Measurements from ENCODE around the gene ANKLE2. TPM values are rescaled to one million over a fixed set of nuclear protein-coding genes. Genes with fewer than 3 reads are reported as not detected.
A peak's percentile ranks its signal among the peaks of the same experiment; 100 is the strongest.

Gene ANKLE2
- total RNA-seq, 2 donors from 2014 or later = 163 to 193 TPM

DNA sequence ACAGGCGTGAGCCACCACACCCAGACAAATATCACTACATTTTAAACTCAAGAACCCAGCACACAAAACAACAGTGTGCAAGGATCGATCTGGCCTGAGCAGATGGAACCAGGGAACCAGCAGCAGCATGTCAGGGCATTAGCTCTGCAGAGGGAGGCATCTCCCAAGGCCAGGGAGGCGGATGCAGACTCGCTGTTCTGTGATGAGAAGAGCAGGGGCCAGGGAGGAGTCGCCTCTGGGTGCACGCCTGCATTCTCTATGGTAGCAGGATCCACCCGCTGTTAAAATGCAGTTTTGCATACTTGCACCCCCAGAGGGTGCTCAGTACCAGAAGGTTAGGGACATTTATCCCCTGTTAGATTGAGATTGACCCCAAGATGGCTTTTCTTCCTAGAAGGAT is 33.1 kb downstream of the ANKLE2 start:
- ATAC-seq = no peak
- Mint-ChIP-seq H3K27me3 (no peaks in the 10 kb centered on the region), H3K27ac (no peak overlapping the region), H3K36me3 (peaks cover 38% of the 10 kb centered on the region), H3K4me1 (ENCODE audit: low read depth in 2 of 2) (peaks cover 2 to 14% of the 10 kb centered on the region in 2 donors), H3K9me3 (no peaks in the 10 kb centered on the region), H3K4me3 (no peak overlapping the region)
- DNase-seq (ENCODE audit: low spot score) = no peak

GRCh38 chr12:132727091-132727794 is 34.4 kb downstream of the ANKLE2 start:
- Mint-ChIP-seq H3K4me3 (no peak overlapping the region), H3K4me1 (ENCODE audit: low read depth in 2 of 2) (peaks cover 6 to 14% of the 10 kb centered on the region in 2 donors), H3K27me3 (no peaks in the 10 kb centered on the region), H3K36me3 (peaks cover 25% of the 10 kb centered on the region), H3K27ac (no peak overlapping the region), H3K9me3 (no peaks in the 10 kb centered on the region)
- ATAC-seq (peak in 1 of 2 donors; percentile 26), DNase-seq (ENCODE audit: low spot score) (no peak)

DNA sequence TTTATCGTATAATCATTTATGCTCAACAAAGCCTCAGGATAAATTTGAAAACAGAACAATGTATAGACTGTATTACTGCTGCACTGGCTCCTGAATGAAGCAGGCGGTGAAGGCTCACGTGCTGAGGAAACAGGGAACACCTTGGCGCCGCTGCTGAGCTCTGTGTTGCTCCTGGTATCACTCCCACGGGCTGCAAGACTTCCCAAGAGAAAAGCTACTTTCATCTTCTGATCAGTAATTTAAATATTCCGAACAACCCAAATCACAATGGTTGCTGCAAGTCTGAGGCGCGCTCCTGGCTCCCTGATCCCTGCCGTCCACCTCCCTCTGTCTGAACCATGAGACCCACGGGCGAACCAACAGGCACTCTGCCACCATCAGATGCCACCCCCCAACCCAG is 35.2 kb downstream of the ANKLE2 start:
- Mint-ChIP-seq H3K9me3 (no peaks in the 10 kb centered on the region), H3K27ac (no peak overlapping the region), H3K27me3 (no peaks in the 10 kb centered on the region), H3K36me3 (peaks cover 16% of the 10 kb centered on the region), H3K4me3 (no peak overlapping the region), H3K4me1 (ENCODE audit: low read depth in 2 of 2) (peaks cover 6 to 12% of the 10 kb centered on the region in 2 donors)
- ATAC-seq (no peak), DNase-seq (ENCODE audit: low spot score) (no peak)

- no peak overlapping the region for H3K27ac Mint-ChIP-seq
- H3K36me3 Mint-ChIP-seq = peaks cover 10% of the 10 kb centered on the region
- no peak for ATAC-seq
- DNase-seq (ENCODE audit: low spot score) = no peak
- H3K27me3 Mint-ChIP-seq = no peaks in the 10 kb centered on the region
- H3K4me1 Mint-ChIP-seq (ENCODE audit: low read depth in 2 of 2) = peaks cover 6 to 7% of the 10 kb centered on the region in 2 donors
- H3K9me3 Mint-ChIP-seq = no peaks in the 10 kb centered on the region
- no peak overlapping the region for H3K4me3 Mint-ChIP-seq
Measured at GRCh38 chr12:132724506-132725241, 37.0 kb downstream of the ANKLE2 start.

DNA sequence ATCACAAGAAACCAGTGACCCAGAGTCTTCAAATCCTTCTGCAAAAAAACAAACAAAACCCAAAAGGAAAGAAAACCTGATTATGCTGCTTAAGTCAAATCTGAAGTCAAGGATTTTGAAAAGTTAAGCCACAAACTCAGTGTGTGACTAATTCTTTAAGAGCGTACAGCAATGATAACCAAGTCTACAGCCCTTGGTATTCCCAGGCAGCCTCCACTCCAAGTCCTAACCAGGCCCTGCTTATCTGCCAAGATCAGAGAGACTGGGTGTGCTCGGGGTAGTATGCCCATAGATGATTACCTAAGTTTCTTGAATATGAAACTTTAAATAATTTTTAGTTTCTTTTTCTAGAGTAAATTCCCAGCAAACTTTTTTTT is 37.9 kb downstream of the ANKLE2 start:
- Mint-ChIP-seq H3K9me3 (no peaks in the 10 kb centered on the region), H3K36me3 (peaks cover 7% of the 10 kb centered on the region), H3K27ac (no peak overlapping the region), H3K27me3 (no peaks in the 10 kb centered on the region), H3K4me3 (no peak overlapping the region), H3K4me1 (ENCODE audit: low read depth in 2 of 2) (peaks cover 6 to 9% of the 10 kb centered on the region in 2 donors)
- ATAC-seq (no peak), DNase-seq (ENCODE audit: low spot score) (no peak)

DNA sequence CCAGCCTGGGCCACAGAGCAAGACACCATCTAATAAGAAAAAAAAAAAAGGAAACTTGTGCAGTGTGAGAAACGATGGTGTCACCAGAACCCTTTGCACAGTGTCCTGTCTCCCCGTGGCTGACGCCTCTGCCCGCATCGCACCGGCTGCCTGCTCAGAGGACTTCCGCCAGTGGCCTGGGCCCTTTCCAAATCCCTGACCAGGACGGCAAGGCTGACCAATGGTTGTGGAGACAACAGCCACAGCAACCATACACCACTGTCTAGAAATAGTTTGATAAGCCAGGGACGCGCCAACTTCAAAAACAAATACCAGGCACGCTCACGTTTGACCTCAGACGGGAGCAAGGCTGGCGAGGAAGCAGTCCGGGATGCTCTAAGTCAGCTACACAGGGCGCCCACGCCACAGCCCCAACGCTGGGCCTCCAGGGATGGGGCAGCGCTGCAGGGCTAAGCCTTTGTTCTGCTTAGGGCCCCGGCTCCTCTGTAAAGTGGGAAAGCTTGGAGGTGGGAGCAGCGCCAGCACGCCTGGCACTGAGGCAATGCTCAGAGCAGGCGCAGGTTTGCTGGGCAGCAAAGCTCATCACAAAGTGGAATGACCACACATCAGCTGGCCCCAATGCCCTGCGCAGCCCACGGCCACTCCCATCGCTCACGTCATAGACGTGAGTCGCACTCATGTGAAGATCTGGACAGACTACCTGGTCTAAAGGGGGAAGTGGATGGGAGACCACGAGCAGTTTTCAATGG is 38.4 kb downstream of the ANKLE2 start:
- Mint-ChIP-seq H3K27me3 (no peaks in the 10 kb centered on the region), H3K36me3 (peaks cover 7% of the 10 kb centered on the region)
- no peak for ATAC-seq

GRCh38 chr12:132720606-132721345 is 40.9 kb downstream of the ANKLE2 start:
- Mint-ChIP-seq H3K9me3 (no peaks in the 10 kb centered on the region), H3K36me3 (peaks cover 6% of the 10 kb centered on the region), H3K27ac (no peak overlapping the region), H3K4me3 (no peak overlapping the region), H3K4me1 (ENCODE audit: low read depth in 2 of 2) (peaks cover 6 to 9% of the 10 kb centered on the region in 2 donors), H3K27me3 (no peaks in the 10 kb centered on the region)
- DNase-seq (ENCODE audit: low spot score) = no peak
- ATAC-seq = no peak

More for the DNA sequence above, 38.4 kb downstream of the ANKLE2 start:
- no peak for DNase-seq (ENCODE audit: low spot score)
- no peak overlapping the region for H3K4me3 Mint-ChIP-seq
- H3K4me1 Mint-ChIP-seq (ENCODE audit: low read depth in 2 of 2) = peaks cover 6 to 9% of the 10 kb centered on the region in 2 donors
- H3K9me3 Mint-ChIP-seq = no peaks in the 10 kb centered on the region
- H3K27ac Mint-ChIP-seq = no peak overlapping the region

DNA sequence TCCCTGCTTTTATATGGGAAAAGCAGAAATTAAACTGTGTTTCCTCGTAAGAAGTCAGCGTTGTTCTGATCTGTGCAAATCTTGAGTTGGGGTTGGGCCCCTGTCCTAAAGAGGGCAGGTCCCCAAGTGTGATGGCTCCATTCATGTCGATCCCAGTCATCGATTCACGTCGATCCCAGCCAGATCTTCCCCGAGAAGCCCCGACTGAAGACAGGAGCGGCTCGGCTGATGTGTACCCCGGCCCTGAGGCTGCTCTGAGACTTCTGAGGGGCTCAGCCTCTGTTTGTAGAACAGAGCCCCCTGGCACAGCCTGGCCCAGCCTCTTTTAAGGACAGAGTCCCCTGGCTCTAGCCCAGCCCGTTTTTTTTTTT is 41.7 kb downstream of the ANKLE2 start:
- Mint-ChIP-seq H3K9me3 (no peaks in the 10 kb centered on the region), H3K27me3 (no peaks in the 10 kb centered on the region), H3K4me1 (ENCODE audit: low read depth in 2 of 2) (peaks cover 6 to 9% of the 10 kb centered on the region in 2 donors), H3K4me3 (no peak overlapping the region), H3K27ac (no peak overlapping the region), H3K36me3 (no peaks in the 10 kb centered on the region)
- ATAC-seq = no peak
- DNase-seq (ENCODE audit: low spot score) = no peak

- Mint-ChIP-seq H3K27ac (no peak overlapping the region), H3K4me1 (ENCODE audit: low read depth in 2 of 2) (peaks cover 6 to 9% of the 10 kb centered on the region in 2 donors), H3K4me3 (no peak overlapping the region), H3K36me3 (no peaks in the 10 kb centered on the region), H3K9me3 (no peaks in the 10 kb centered on the region), H3K27me3 (no peaks in the 10 kb centered on the region)
- ATAC-seq = peak; percentile 10 to 17
- no peak for DNase-seq (ENCODE audit: low spot score)
Measured at GRCh38 chr12:132719141-132719953, 42.3 kb downstream of the ANKLE2 start.

DNA sequence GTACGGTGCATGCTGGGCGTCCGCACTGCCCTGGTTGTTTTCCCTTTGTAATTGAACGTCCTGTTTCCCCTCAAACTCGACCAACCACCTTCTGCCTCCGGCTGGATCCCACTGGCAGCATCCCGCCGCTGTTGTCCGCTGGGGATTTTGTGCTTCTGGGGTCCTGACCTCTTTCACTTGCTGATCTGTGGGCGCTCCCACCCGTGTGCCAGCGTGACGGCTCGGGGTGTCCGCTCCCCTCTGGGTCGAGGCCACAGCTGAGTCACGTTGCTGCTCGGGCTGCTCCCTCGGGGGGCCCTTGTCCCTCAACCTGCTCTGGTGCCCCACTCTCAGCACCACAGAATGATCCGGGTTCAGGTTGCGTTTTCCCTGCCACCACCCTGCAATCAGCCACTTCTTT is 43.0 kb downstream of the ANKLE2 start:
- Mint-ChIP-seq H3K4me3 (no peak overlapping the region), H3K27me3 (no peaks in the 10 kb centered on the region), H3K9me3 (no peaks in the 10 kb centered on the region), H3K36me3 (no peaks in the 10 kb centered on the region), H3K27ac (no peak overlapping the region), H3K4me1 (ENCODE audit: low read depth in 2 of 2) (peaks cover 6 to 9% of the 10 kb centered on the region in 2 donors)
- DNase-seq (ENCODE audit: low spot score) (no peak), ATAC-seq (no peak)

DNA sequence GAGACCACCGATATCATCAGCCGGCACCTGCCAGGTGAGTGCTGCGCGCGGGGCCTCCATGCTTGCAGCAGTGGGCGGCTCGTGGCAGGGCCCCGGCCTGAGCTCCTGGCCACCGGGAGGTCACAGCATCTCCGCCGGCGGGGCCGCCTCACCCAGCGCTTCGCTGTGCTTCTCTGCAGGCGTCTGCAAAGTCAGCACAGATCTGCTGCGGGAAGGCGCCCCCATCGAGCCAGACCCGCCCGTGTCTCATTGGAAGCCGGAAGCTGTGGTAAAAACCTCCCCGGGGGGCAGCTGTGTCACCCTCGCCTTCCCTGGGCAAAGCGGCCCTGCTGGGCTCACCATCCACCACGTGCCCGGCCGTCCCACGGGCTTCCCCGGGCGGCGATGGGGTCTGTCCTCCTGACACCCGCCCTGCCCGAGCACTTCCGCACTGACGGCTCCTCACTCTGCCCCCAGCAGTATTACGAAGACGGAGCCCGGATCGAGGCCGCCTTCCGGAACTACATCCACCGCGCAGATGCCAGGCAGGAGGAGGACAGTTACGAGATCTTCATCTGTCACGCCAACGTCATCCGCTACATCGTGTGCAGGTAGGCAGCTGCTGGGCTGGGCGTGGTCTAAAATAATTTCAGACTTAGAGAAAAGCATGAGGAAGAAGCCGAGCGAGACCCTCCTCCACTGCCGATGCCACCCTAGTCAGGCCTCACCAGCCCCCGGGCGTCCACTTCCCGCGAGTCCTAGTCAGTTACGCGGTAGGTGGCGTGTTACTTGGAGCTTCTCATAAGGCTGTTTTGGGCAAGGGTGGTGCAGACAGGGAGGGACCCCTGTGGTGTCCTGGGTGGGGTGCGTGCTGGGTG is 43.9 kb downstream of the ANKLE2 start:
- Mint-ChIP-seq H3K27ac (no peak overlapping the region), H3K36me3 (no peaks in the 10 kb centered on the region), H3K27me3 (no peaks in the 10 kb centered on the region), H3K4me3 (no peak overlapping the region), H3K4me1 (ENCODE audit: low read depth in 2 of 2) (peaks cover 0 to 13% of the 10 kb centered on the region in 2 donors), H3K9me3 (no peaks in the 10 kb centered on the region)
- peak in 1 of 2 donors; percentile 12 for ATAC-seq
- DNase-seq (ENCODE audit: low spot score) = no peak

GRCh38 chr12:132717011-132717410 is 44.6 kb downstream of the ANKLE2 start:
- H3K27ac Mint-ChIP-seq = no peak overlapping the region
- H3K36me3 Mint-ChIP-seq = no peaks in the 10 kb centered on the region

More at GRCh38 chr12:132717011-132717410, 44.6 kb downstream of the ANKLE2 start:
- DNase-seq (ENCODE audit: low spot score) (no peak), ATAC-seq (no peak)
- H3K9me3 Mint-ChIP-seq = no peaks in the 10 kb centered on the region
- H3K27me3 Mint-ChIP-seq = no peaks in the 10 kb centered on the region
- no peak overlapping the region for H3K4me3 Mint-ChIP-seq
- peaks cover 0 to 17% of the 10 kb centered on the region in 2 donors for H3K4me1 Mint-ChIP-seq (ENCODE audit: low read depth in 2 of 2)
